HepG2 (cell line): ENCODE results near the gene NKAIN2. TPM values are rescaled to one million over a fixed set of nuclear protein-coding genes. Genes with fewer than 3 reads are reported as not detected.

ENCODE experiments used
- ATAC-seq: fragments of 200-7000 bp; cut with Tn5 transposase; 3 replicates; pipeline ENCODE4 v1.9.1; 2020; ENCODE audit warnings: mild to moderate bottlenecking, moderate library complexity
- BruUV-seq: library from RNA; stranded (reverse); fragments of 400-500 nt; replicated peaks from 2 replicates; lab custom pipeline; 2021; lab: Mats Ljungman, UMichigan
- CTCF ChIA-PET: fragments of 300-600 bp; formaldehyde crosslinking; extraction: SDS; loops from one replicate; lab custom pipeline; 2021; ENCODE audit warnings: low total read pairs, inconsistent platforms, low intra/inter-chr PET ratio; lab: Yijun Ruan, JAX
- POLR2A ChIA-PET: fragments of 350-600 bp; sonication (Branson Sonifier 250); formaldehyde crosslinking; loops from one replicate; lab custom pipeline; 2020; ENCODE audit warnings: antibody characterized with exemption, inconsistent platforms; lab: Yijun Ruan, JAX
- DNase-seq: peaks from one replicate; pipeline ENCODE4 v3.0.0-alpha.2; 2015; ENCODE audit warnings: low spot score
- FAIRE-seq: peaks from 3 replicates; lab custom pipeline; 2011; peaks lifted over from hg19 to GRCh38; lab: Jason Lieb, UNC
- H2AFZ ChIP-seq: one replicate; pipeline ENCODE4 v1.6.1; 2011; ENCODE audit warnings: low read length, inconsistent platforms
- H3K27ac ChIP-seq: fragments of 300-600 bp; 3 replicates; pipeline ENCODE4 v1.8.0; 2011; ENCODE audit warnings: mixed run types, mild to moderate bottlenecking, mixed read lengths, low read length, inconsistent platforms; ENCODE audit not compliant: insufficient read depth; ENCODE audit errors: extremely low read length
- H3K27me3 ChIP-seq, 2 experiments: fragments of 200-600 bp in 1 of 2; 2 replicates in 1 of 2; 3 replicates in 1 of 2; pipeline versions ENCODE4 v1.6.0 to v1.8.0; 2011; ENCODE audit warnings: low read length in 2 of 2, mild to moderate bottlenecking in 2 of 2, moderate library complexity in 2 of 2, inconsistent platforms in 1 of 2; ENCODE audit not compliant: insufficient read depth in 2 of 2, control insufficient read depth in 1 of 2
- H3K36me3 ChIP-seq, 2 experiments: fragments of 200-600 bp in 1 of 2; replicated peaks in 1 of 2; 2 replicates in 1 of 2; 3 replicates in 1 of 2; pipeline versions ENCODE4 v1.5.1 to v1.8.0; 2011; ENCODE audit warnings: low read length in 2 of 2, inconsistent platforms in 1 of 2; ENCODE audit not compliant: insufficient read depth in 2 of 2, control insufficient read depth in 1 of 2
- H3K4me1 ChIP-seq: 2 replicates; pipeline ENCODE4 v1.5.1; 2012; ENCODE audit warnings: low read length, inconsistent platforms; ENCODE audit not compliant: insufficient read depth
- H3K4me2 ChIP-seq: 2 replicates; pipeline ENCODE4 v1.6.0; 2011; ENCODE audit warnings: low read depth, low read length, inconsistent platforms
- H3K4me3 ChIP-seq, 3 experiments: fragments of 200-600 bp in 1 of 3; sonication (generic), shearing (Covaris generic) in 1 of 3; replicated peaks in 1 of 3; 2 replicates each; pipeline ENCODE4 v1.5.1; 2011 to 2016; ENCODE audit warnings: low read length in 3 of 3, inconsistent platforms in 2 of 3, low read depth in 2 of 3, mild to moderate bottlenecking in 2 of 3, control low read depth in 1 of 3, mixed read lengths in 1 of 3; ENCODE audit not compliant: insufficient read depth in 1 of 3
- H3K79me2 ChIP-seq: one replicate; pipeline ENCODE4 v1.6.1; 2011; ENCODE audit warnings: low read length, inconsistent platforms; ENCODE audit not compliant: insufficient read depth
- H3K9ac ChIP-seq: 2 replicates; pipeline ENCODE4 v1.6.0; 2011; ENCODE audit warnings: mild to moderate bottlenecking, low read depth, low read length, inconsistent platforms; ENCODE audit not compliant: insufficient read depth
- H3K9me3 ChIP-seq: 2 replicates; pipeline ENCODE4 v1.5.1; 2012; ENCODE audit warnings: mild to moderate bottlenecking, low read length
- H4K20me1 ChIP-seq: 2 replicates; pipeline ENCODE4 v1.6.0; 2011; ENCODE audit warnings: inconsistent platforms, mild to moderate bottlenecking, low read length, moderate library complexity; ENCODE audit not compliant: insufficient read depth
- ATAD3A ChIP-seq: sonication (generic); formaldehyde crosslinking; IDR thresholded peaks from 2 replicates; pipeline ENCODE4 v1.4.0; 2020; ENCODE audit warnings: missing genetic modification reagents
- HMG20B ChIP-seq: conservative IDR thresholded peaks from 2 replicates; pipeline ENCODE4 v1.6.1; 2016; ENCODE audit warnings: missing genetic modification reagents, missing compliant biosample characterization
- JUN ChIP-seq: sonication (generic); formaldehyde crosslinking; IDR thresholded peaks from 2 replicates; pipeline ENCODE4 v1.4.0; 2020; ENCODE audit warnings: mild to moderate bottlenecking, missing genetic modification reagents
- NCOR1 ChIP-seq: fragments of 200-600 bp; sonication (generic); IDR thresholded peaks from 2 replicates; pipeline ENCODE4 v1.7.0; 2017; ENCODE audit warnings: antibody characterized with exemption, low read length, borderline replicate concordance
- PPARG ChIP-seq: conservative IDR thresholded peaks from 2 replicates; pipeline ENCODE4 v1.6.1; 2016; ENCODE audit warnings: missing biosample characterization, missing genetic modification reagents
- RBAK ChIP-seq: sonication (generic); formaldehyde crosslinking; IDR thresholded peaks from 2 replicates; pipeline ENCODE4 v1.5.1; 2020; ENCODE audit warnings: mild to moderate bottlenecking, missing genetic modification reagents
- RBM22 ChIP-seq: fragments of 200-400 bp; formaldehyde crosslinking; optimal IDR thresholded peaks from 2 replicates; pipeline ENCODE3; 2017; ENCODE audit warnings: mild to moderate bottlenecking, low read length, moderate library complexity
- SIX1 ChIP-seq: sonication (generic); formaldehyde crosslinking; IDR thresholded peaks from 2 replicates; pipeline ENCODE4 v1.4.0; 2020; ENCODE audit warnings: missing genetic modification reagents, borderline replicate concordance
- SMAD1 ChIP-seq: sonication (generic); formaldehyde crosslinking; IDR thresholded peaks from 2 replicates; pipeline ENCODE4 v1.4.0; 2020; ENCODE audit warnings: missing genetic modification reagents, low read depth, mild to moderate bottlenecking, borderline replicate concordance
- TEAD3 ChIP-seq: optimal IDR thresholded peaks from 2 replicates; pipeline ENCODE3; 2016; ENCODE audit warnings: borderline replicate concordance
- ZNF205 ChIP-seq: IDR thresholded peaks from 2 replicates; pipeline ENCODE4 v1.6.1; 2018; ENCODE audit warnings: missing biosample characterization, missing genetic modification reagents
- ZNF34 ChIP-seq: sonication (generic); formaldehyde crosslinking; IDR thresholded peaks from 2 replicates; pipeline ENCODE4 v1.4.0; 2020; ENCODE audit warnings: mild to moderate bottlenecking, missing genetic modification reagents, borderline replicate concordance
- ZNF343 ChIP-seq: sonication (generic); formaldehyde crosslinking; IDR thresholded peaks from 2 replicates; pipeline ENCODE4 v1.4.0; 2020; ENCODE audit warnings: mild to moderate bottlenecking, missing genetic modification reagents
- ZNF451 ChIP-seq: sonication (generic); formaldehyde crosslinking; IDR thresholded peaks from 2 replicates; pipeline ENCODE4 v1.5.0; 2020; ENCODE audit warnings: mild to moderate bottlenecking, missing genetic modification reagents
- ZSCAN25 ChIP-seq: sonication (generic); formaldehyde crosslinking; IDR thresholded peaks from 2 replicates; pipeline ENCODE4 v1.8.0; 2022; ENCODE audit warnings: mild to moderate bottlenecking, missing genetic modification reagents
- WGBS: methylation state at CpG from one replicate; pipeline ENCODE4 v1.1.6; 2017; ENCODE audit warnings: low lambda C conversion rate; 5-methylcytosine and 5-hydroxymethylcytosine counted together
- in situ Hi-C: cut with HindIII; loops from 2 replicates; pipeline ENCODE4 v1.10.0; 2017; ENCODE audit warnings: low pct_unique_long_range_greater_than_20kb; ENCODE audit not compliant: extremely low pct_ligation_motif_present
- intact Hi-C: fragments of 100-400 bp; cut with micrococcal nuclease; formaldehyde crosslinking; loops from one replicate; pipeline ENCODE4 v1.10.0; 2022; ENCODE audit not compliant: unreplicated experiment
- polyA plus RNA-seq, 8 experiments: library from polyadenylated mRNA; depleted of rRNA in 3 of 8; stranded (reverse) in 7 of 8; unstranded in 1 of 8; fragments of >200 nt; fragmentation: Illumina TruSeq in 4 of 8; extraction: Trizol in 4 of 8; gene quantifications; 2 replicates each; pipeline versions ENCODE4 v1.2.1 to v1.2.3, GENCODE V29; 2011 to 2016; ENCODE audit warnings: low read depth in 4 of 8, missing spikeins in 1 of 8, mixed read lengths in 1 of 8; ENCODE audit not compliant: insufficient read depth in 1 of 8
- total RNA-seq, 5 experiments: library from RNA; depleted of rRNA; stranded (reverse); fragments of >200 nt; fragmentation: Illumina TruSeq; extraction: Trizol; gene quantifications; 2 replicates each; pipeline ENCODE4 v1.2.3, GENCODE V29; 2016; ENCODE audit warnings: low read depth in 1 of 5
- TF ChIP-seq, protein P1 (sequence below): sonication (generic); formaldehyde crosslinking; IDR thresholded peaks from 2 replicates; pipeline ENCODE4 v1.8.1; 2023; ENCODE audit warnings: missing genetic modification reagents, inconsistent platforms, borderline replicate concordance
- TF ChIP-seq, protein P2 (sequence below): sonication (generic); formaldehyde crosslinking; conservative IDR thresholded peaks from 2 replicates; pipeline ENCODE4 v1.8.1; 2023; ENCODE audit warnings: missing genetic modification reagents

The NKAIN2 gene
- total and polyA plus RNA-seq, 2 of the 13 experiments (the other 11 are each of a cell fraction or from before 2014, with no cell fraction given) = not detected

DNA sequence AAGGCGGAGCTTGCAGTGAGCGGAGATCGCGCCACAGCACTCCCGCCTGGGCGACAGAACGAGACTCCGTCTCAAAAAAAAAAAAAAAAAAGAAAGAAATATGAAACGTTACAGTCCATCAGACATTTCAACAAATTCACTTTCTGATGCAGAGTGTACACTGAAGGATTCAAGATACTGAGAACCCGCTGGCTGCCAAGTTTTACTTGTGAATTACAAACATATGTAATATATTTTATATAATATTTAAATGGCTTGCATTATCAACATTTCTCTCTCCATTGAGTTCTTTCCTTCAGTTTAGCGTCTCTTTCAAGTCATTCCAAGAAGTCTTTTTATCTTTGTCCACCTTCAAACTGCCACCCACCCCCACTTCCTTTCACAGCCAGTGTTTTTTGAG, 917.7 kb downstream of the NKAIN2 start:
- Histone ChIP-seq H3K4me1 (no peaks in the 10 kb centered on the region), H3K9me3 (no peaks in the 10 kb centered on the region), H3K79me2 (no peaks in the 10 kb centered on the region), H3K36me3 (no peaks in the 10 kb centered on the region)
- intact Hi-C loops = no loop called here
- no TSS peak for BruUV-seq
- ATAC-seq = no peak
- TF ChIP-seq SMAD1 (CRISPR knock-in tag) (no peak), NCOR1 (no peak), RBAK (CRISPR knock-in tag) (no peak), RBM22 (no peak), JUN (CRISPR knock-in tag) (no peak), HMG20B (CRISPR knock-in tag) (no peak), ZNF34 (CRISPR knock-in tag) (no peak), SIX1 (CRISPR knock-in tag) (no peak), ZNF205 (CRISPR knock-in tag) (no peak), ZNF343 (CRISPR knock-in tag) (no peak), ATAD3A (CRISPR knock-in tag) (no peak), ZNF451 (CRISPR knock-in tag) (no peak), PPARG (no peak), TEAD3 (CRISPR knock-in tag) (no peak), ZSCAN25 (CRISPR knock-in tag) (no peak)
- TF ChIP-seq, protein P1, sequence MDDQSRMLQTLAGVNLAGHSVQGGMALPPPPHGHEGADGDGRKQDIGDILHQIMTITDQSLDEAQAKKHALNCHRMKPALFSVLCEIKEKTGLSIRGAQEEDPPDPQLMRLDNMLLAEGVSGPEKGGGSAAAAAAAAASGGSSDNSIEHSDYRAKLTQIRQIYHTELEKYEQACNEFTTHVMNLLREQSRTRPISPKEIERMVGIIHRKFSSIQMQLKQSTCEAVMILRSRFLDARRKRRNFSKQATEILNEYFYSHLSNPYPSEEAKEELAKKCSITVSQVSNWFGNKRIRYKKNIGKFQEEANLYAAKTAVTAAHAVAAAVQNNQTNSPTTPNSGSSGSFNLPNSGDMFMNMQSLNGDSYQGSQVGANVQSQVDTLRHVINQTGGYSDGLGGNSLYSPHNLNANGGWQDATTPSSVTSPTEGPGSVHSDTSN = no peak
- TF ChIP-seq, protein P2, sequence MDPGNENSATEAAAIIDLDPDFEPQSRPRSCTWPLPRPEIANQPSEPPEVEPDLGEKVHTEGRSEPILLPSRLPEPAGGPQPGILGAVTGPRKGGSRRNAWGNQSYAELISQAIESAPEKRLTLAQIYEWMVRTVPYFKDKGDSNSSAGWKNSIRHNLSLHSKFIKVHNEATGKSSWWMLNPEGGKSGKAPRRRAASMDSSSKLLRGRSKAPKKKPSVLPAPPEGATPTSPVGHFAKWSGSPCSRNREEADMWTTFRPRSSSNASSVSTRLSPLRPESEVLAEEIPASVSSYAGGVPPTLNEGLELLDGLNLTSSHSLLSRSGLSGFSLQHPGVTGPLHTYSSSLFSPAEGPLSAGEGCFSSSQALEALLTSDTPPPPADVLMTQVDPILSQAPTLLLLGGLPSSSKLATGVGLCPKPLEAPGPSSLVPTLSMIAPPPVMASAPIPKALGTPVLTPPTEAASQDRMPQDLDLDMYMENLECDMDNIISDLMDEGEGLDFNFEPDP = no peak
- TF ChIP-seq, all 625 proteins: peak for 0
- in situ Hi-C loops = no loop called here
- POLR2A ChIA-PET = no interaction called here
- no peaks in the 10 kb centered on the region for H4K20me1 ChIP-seq
- H3K4me3 ChIP-seq = no peak overlapping the region
- CTCF ChIA-PET = no interaction called here
- H3K27me3 ChIP-seq = no peaks in the 10 kb centered on the region
- H2AFZ ChIP-seq = no peak overlapping the region
- no peak for DNase-seq
- 40% methylated on average over 11 of the region's 11 CpGs for WGBS
- H3K4me2 ChIP-seq = no peak overlapping the region
- H3K9ac ChIP-seq = no peak overlapping the region
- H3K27ac ChIP-seq = no peak overlapping the region
- FAIRE-seq = no peak
